ENCODE data around the gene DNAJA3. TPM values are rescaled to one million over a fixed set of nuclear protein-coding genes. Genes with fewer than 3 reads are reported as not detected.

DNAJA3 gene
- total and polyA plus RNA-seq, 9 of the 15 experiments (the other 6 are each of a cell fraction or from before 2014, with no cell fraction given), result 8.1 to 105 (median 79.0) TPM

GRCh38 chr16:4474192-4474961 lies 48.7 kb downstream of the DNAJA3 start, which contains the start of gene NMRAL1 (continued):
- TF ChIP-seq SP2 (IDR thresholded peaks at IDR 0.05; ENCODE audit: extremely low read depth, low read depth, low read length, poor library complexity, severe bottlenecking) (peak; percentile 51), ZNF518B (CRISPR knock-in tag; IDR thresholded peaks at IDR 0.05) (no peak), RBM14 (IDR thresholded peaks at IDR 0.05; ENCODE audit: borderline replicate concordance, insufficient read depth, low read depth, low read length) (no peak), TEAD4 (IDR thresholded peaks at IDR 0.05; ENCODE audit: low read length) (peak; percentile 45; the same call in 1 of the 2 replicates), TEAD4 (CRISPR knock-in tag; IDR thresholded peaks at IDR 0.05; ENCODE audit: borderline replicate concordance) (no peak), MAZ (CRISPR knock-in tag; conservative IDR thresholded peaks at IDR 0.05 in 1 of 2, IDR thresholded peaks at IDR 0.05 in 1 of 2) (peak; percentile 72 to 88; a peak in 3 of 4 replicates), LARP7 (IDR thresholded peaks at IDR 0.05) (no peak), ZNF592 (IDR thresholded peaks at IDR 0.05) (peak; percentile 75; the same call in 1 of the 2 replicates), THAP12 (CRISPR knock-in tag; IDR thresholded peaks at IDR 0.05) (peak; percentile 87), CTBP1 (IDR thresholded peaks at IDR 0.05; ENCODE audit: borderline replicate concordance) (peak; percentile 54; the same call in 1 of the 2 replicates), IRF2 (CRISPR knock-in tag; IDR thresholded peaks at IDR 0.05) (no peak), NR2C2 (CRISPR knock-in tag; IDR thresholded peaks at IDR 0.05) (0 out of 2 replicates have a peak, but pooled peaks have one; percentile 20), NR2C2 (tag; IDR thresholded peaks at IDR 0.05) (no peak; the same call in 1 of the 2 replicates), FUS (optimal IDR thresholded peaks at IDR 0.05; ENCODE audit: low read depth, low read length) (no peak), FOXK1 (CRISPR knock-in tag; IDR thresholded peaks at IDR 0.05; ENCODE audit: borderline replicate concordance) (peak; percentile 47; the same call in 1 of the 2 replicates), KAT2B (IDR thresholded peaks at IDR 0.05; ENCODE audit: low read depth, low read length) (no peak)
